Pancreas (tissue), 10 donors: Measurements from ENCODE around the gene ZNF57. TPM values are rescaled to one million over a fixed set of nuclear protein-coding genes. Genes with fewer than 3 reads are reported as not detected.

Experiments used
- ATAC-seq, 4 donors: fragments of 200-7000 bp; cut with Tn5 transposase; one replicate each; pipeline versions ENCODE4 v1.8.0 to v1.9.1; 2020; ENCODE audit warnings: mild to moderate bottlenecking in 4 of 4, moderate library complexity in 4 of 4
- DNase-seq, 6 donors: peaks; one replicate each; pipeline ENCODE4 v3.0.0-alpha.2; 2020
- FAIRE-seq: peaks from 2 replicates; lab custom pipeline; 2012; peaks lifted over from hg19 to GRCh38; lab: Jason Lieb, UNC
- H3K27ac ChIP-seq, 4 donors: fragments of 200-600 bp; sonication (generic); 1 replicate in 3 of 4; 2 replicates in 1 of 4; pipeline versions ENCODE4 v1.5.0 to v1.8.0; 2020
- H3K27me3 ChIP-seq, 4 donors: fragments of 200-600 bp; one replicate each; pipeline ENCODE4 v1.8.0; 2021
- H3K36me3 ChIP-seq, 3 donors: fragments of 200-600 bp; sonication (generic) in 1 of 3; one replicate each; pipeline versions ENCODE4 v1.5.0 to v1.8.0; 2020 to 2021
- H3K4me1 ChIP-seq, 3 donors: fragments of 200-600 bp; one replicate each; pipeline ENCODE4 v1.8.0; 2021
- H3K4me3 ChIP-seq, 4 donors: fragments of 200-600 bp; sonication (generic) in 2 of 4; one replicate each; pipeline versions ENCODE4 v1.5.0 to v1.8.0; 2020 to 2021
- H3K9me3 ChIP-seq, 4 donors: fragments of 200-600 bp; one replicate each; pipeline ENCODE4 v1.8.0; 2021
- CTCF ChIP-seq, 4 donors: fragments of 200-600 bp; sonication (generic) in 3 of 4; IDR thresholded peaks; one replicate each; pipeline versions ENCODE4 v1.5.0 to v1.8.0; 2021; ENCODE audit warnings: antibody characterized with exemption in 4 of 4
- WGBS, 2 donors: extraction: QIAGEN DNeasy Blood & Tissue Kit; methylation state at CpG; one replicate each; pipeline ENCODE4 v1.1.7; 2013; 5-methylcytosine and 5-hydroxymethylcytosine counted together
- intact Hi-C, 3 donors: fragments of 100-400 bp; cut with DNase I; formaldehyde crosslinking; loops; one replicate each; pipeline versions ENCODE4 v1.11.1 to v1.14.2; 2022
- polyA plus RNA-seq, 2 donors: library from polyadenylated mRNA; stranded (reverse); fragments of 200-250 nt; gene quantifications; one replicate each; pipeline ENCODE4 v1.2.3, GENCODE V29; 2013
- total RNA-seq, 6 donors: library from RNA; stranded (reverse); fragmentation: NEBNext Ultra II Directional in 4 of 6; extraction: Animal tissue kit (Norgen Biotek cat#: 25700) in 4 of 6; gene quantifications; one replicate each; pipeline versions ENCODE4 v1.2.1 to v1.2.4, GENCODE V29; 2021 to 2023
- donor health status: healthy with polysubstance abuse.
- donor health status: DM: no; HTN: no; CAD: no; lungs with moderate emphysema.
- donor health status: DM: no; HTN: no; CAD: no.
- donor health status: control.
- donor health status: control.
- donor health status: Bipolar disorder and iron deficiency.
- donor health status: DM: yes; HTN: yes; CAD: no.
- donor health status: DM: no; HTN: no; CAD: no.
- donor health status: DM: no; HTN: no; CAD: no.
- donor health status: DM: yes; HTN: yes; CAD: no.

The ZNF57 gene
- 1 to 10 TPM; 1.6 to 3.0 (median 2.0) TPM for total RNA-seq
- 1 to 10 TPM; 2.1 to 2.4 TPM for polyA plus RNA-seq

DNA sequence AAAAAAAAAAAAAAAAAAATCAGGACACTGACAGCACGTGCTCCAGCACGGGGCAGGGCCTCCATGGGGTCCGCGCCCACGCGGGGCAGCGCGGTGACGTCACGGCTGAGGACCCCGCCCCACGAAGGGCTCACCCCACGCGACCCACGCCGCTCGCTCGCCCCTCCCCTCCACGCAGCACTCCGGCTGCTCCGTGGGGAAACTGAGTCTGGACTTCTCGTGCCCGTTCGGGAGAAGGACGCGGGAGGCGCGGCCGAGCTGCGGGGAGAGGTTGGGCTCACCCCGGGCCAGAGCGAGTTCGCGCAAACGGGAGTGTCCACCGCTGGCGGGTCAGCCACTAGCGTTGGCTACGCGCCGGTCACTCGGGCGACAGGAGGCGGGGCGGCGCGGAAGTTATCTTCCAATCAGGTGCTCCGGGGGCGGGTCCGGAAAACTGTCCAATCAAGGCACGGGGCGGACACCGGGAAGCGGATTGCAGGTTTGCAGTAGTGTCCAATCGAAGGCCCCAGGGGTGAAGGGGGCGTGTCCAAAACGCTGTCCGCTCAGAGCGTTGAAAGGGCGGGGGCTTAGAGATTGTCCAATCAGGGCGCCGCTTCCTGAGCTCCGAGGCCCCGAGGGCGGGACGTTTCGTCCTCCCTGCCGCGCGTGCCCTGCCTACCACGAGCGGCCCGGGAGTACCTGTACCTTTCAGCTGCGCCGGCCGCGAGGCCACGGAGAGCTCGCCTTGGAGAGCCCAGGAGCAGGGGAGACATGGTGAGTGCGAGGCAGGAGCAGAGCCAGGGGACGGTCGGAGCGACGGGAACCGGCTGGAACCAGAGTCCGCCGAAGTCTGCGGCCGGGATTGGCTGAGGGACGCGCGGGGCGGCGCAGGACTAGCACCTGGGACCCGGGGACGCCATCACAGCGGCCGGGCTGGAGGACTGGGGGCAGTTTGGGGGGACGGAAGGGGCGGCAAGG, at the start of gene ZNF57:
ZNF57 (plus strand) TSS at position 633 of the 957 bp plus-strand sequence; CDS start at position 751, 118 bp downstream.
- H3K27ac ChIP-seq: peak within 1 kb of the TSS; percentile 77 to 90 (median 82)
- intact Hi-C loops: no loop called here
- H3K4me3 ChIP-seq: peak within 1 kb of the TSS; percentile 47 to 79 (median 60)
- no peaks in the 10 kb centered on the region for H3K27me3 ChIP-seq
- 0 to 1% methylated on average over 68 to 100 of the region's 100 CpGs for WGBS, 2 donors
- peak; percentile 97 to 100 (median 100) for DNase-seq
- H3K4me1 ChIP-seq: peaks cover 0 to 6% (median 0%) of the 10 kb centered on the region in 3 donors
- peak; percentile 95 for FAIRE-seq
- ATAC-seq: peak; percentile 97 to 99 (median 98)
- TF ChIP-seq CTCF (IDR thresholded peaks at IDR 0.05): no peak
- no peaks in the 10 kb centered on the region for H3K9me3 ChIP-seq
- H3K36me3 ChIP-seq: no peaks in the 10 kb centered on the region

DNA sequence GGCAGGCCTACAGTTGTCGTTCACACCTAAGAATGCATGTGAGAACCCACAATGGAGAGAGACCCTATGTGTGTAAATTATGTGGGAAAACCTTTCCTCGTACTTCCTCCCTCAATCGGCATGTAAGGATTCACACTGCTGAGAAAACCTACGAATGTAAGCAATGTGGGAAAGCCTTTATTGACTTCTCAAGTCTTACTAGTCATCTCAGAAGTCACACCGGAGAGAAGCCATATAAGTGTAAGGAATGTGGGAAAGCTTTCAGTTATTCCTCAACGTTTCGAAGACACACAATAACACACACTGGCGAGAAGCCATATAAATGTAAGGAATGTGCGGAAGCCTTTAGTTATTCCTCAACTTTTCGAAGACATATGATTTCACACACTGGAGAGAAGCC, 48.1 kb upstream of the ZNF57 start:
- DNase-seq (no peak), FAIRE-seq (no peak), ATAC-seq (no peak)
- Histone ChIP-seq H3K9me3 (peaks cover 0 to 10% (median 0%) of the 10 kb centered on the region in 4 donors), H3K36me3 (peaks cover 4 to 33% (median 23%) of the 10 kb centered on the region in 3 donors), H3K27me3 (no peaks in the 10 kb centered on the region), H3K4me3 (no peak overlapping the region), H3K27ac (no peak overlapping the region), H3K4me1 (no peaks in the 10 kb centered on the region)
- no peak for TF ChIP-seq CTCF (IDR thresholded peaks at IDR 0.05)
- intact Hi-C loops: no loop called here
- 98 to 99% methylated on average over 10 of the region's 10 CpGs for WGBS, 2 donors

DNA sequence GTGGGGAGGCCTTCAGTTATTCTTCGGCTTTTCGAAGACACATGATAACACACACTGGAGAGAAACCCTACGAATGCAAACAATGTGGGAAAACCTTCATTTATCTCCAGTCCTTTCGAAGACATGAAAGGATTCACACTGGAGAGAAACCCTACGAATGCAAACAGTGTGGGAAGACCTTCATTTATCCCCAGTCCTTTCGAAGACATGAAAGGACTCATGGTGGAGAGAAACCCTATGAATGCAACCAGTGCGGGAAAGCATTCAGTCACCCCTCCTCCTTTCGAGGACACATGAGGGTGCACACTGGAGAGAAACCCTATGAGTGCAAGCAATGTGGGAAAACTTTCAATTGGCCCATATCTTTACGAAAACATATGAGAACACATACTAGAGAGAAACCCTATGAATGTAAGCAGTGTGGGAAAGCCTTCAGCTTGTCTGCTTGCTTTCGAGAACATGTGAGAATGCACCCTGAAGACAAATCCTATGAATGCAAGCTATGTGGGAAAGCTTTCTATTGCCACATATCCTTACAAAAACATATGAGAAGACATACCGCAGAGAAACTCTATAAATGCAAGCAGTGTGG, 47.6 kb upstream of the ZNF57 start:
- H3K36me3 ChIP-seq: peaks cover 4 to 33% (median 23%) of the 10 kb centered on the region in 3 donors
- intact Hi-C loops: no loop called here
- H3K27me3 ChIP-seq: no peaks in the 10 kb centered on the region
- WGBS, 2 donors: 97 to 98% methylated on average over 11 of the region's 11 CpGs
- H3K27ac ChIP-seq: no peak overlapping the region
- H3K4me1 ChIP-seq: no peaks in the 10 kb centered on the region
- FAIRE-seq (no peak), DNase-seq (no peak), ATAC-seq (no peak)
- TF ChIP-seq CTCF (IDR thresholded peaks at IDR 0.05): no peak
- no peak overlapping the region for H3K4me3 ChIP-seq
- peaks cover 0 to 10% (median 0%) of the 10 kb centered on the region in 4 donors for H3K9me3 ChIP-seq

GRCh38 chr19:2854849-2855248, 45.9 kb upstream of the ZNF57 start:
- Histone ChIP-seq H3K4me3 (no peak overlapping the region), H3K27ac (no peak overlapping the region), H3K36me3 (peaks cover 4 to 33% (median 23%) of the 10 kb centered on the region in 3 donors), H3K4me1 (no peaks in the 10 kb centered on the region), H3K9me3 (peaks cover 0 to 10% (median 0%) of the 10 kb centered on the region in 4 donors), H3K27me3 (no peaks in the 10 kb centered on the region)
- TF ChIP-seq CTCF (IDR thresholded peaks at IDR 0.05): no peak
- WGBS, 2 donors: 96 to 100% methylated on average over 3 of the region's 3 CpGs
- DNase-seq (no peak), ATAC-seq (no peak), FAIRE-seq (no peak)
- intact Hi-C loops: no loop called here
